H9 (cell line): ENCODE measurements around the gene MRPL52. TPM values are rescaled to one million over a fixed set of nuclear protein-coding genes. Genes with fewer than 3 reads are reported as not detected.

ENCODE experiments used
- DNase-seq: peaks from one replicate; pipeline ENCODE4 v3.0.0-alpha.2; 2017
- H2AFZ ChIP-seq: one replicate; pipeline ENCODE4 v1.6.1; 2013; ENCODE audit warnings: mild to moderate bottlenecking, low read length, control low read depth, moderate library complexity
- H2AK5ac ChIP-seq: 2 replicates; pipeline ENCODE4 v1.6.1; 2013; ENCODE audit warnings: low read length, control low read depth, mixed read lengths; ENCODE audit not compliant: insufficient read length
- H2BK120ac ChIP-seq: one replicate; pipeline ENCODE4 v1.6.1; 2013; ENCODE audit warnings: low read depth, mild to moderate bottlenecking, low read length, control low read depth, inconsistent platforms; ENCODE audit not compliant: poor library complexity, severe bottlenecking
- H2BK12ac ChIP-seq: 2 replicates; pipeline ENCODE4 v1.6.1; 2013; ENCODE audit warnings: low read length, control low read depth, mixed read lengths, low read depth; ENCODE audit not compliant: insufficient read length
- H2BK15ac ChIP-seq: 2 replicates; pipeline ENCODE4 v1.6.1; 2013; ENCODE audit warnings: low read depth, low read length, control low read depth
- H2BK20ac ChIP-seq: one replicate; pipeline ENCODE4 v1.6.1; 2013; ENCODE audit warnings: low read depth, mild to moderate bottlenecking, low read length, control low read depth, inconsistent platforms; ENCODE audit not compliant: poor library complexity, severe bottlenecking
- H2BK5ac ChIP-seq: 2 replicates; pipeline ENCODE4 v1.6.1; 2013; ENCODE audit warnings: low read length, control low read depth, mixed read lengths; ENCODE audit not compliant: insufficient read length
- H3K14ac ChIP-seq: 2 replicates; pipeline ENCODE4 v1.6.1; 2013; ENCODE audit warnings: low read length, control low read depth; ENCODE audit not compliant: insufficient read depth
- H3K18ac ChIP-seq: 2 replicates; pipeline ENCODE4 v1.6.1; 2013; ENCODE audit warnings: low read depth, mild to moderate bottlenecking, mixed read lengths, low read length, control low read depth; ENCODE audit not compliant: insufficient read length
- H3K23ac ChIP-seq: 2 replicates; pipeline ENCODE4 v1.6.1; 2013; ENCODE audit warnings: low read length, control low read depth, mixed read lengths, low read depth; ENCODE audit not compliant: insufficient read length
- H3K23me2 ChIP-seq: 2 replicates; pipeline ENCODE4 v1.6.1; 2013; ENCODE audit warnings: low read depth, mild to moderate bottlenecking, mixed read lengths, low read length, control low read depth; ENCODE audit not compliant: insufficient read length, poor library complexity, severe bottlenecking
- H3K27ac ChIP-seq: 2 replicates; pipeline ENCODE4 v1.5.1; 2013; ENCODE audit warnings: low read length, control low read depth, mixed read lengths, low read depth; ENCODE audit not compliant: insufficient read length
- H3K27me3 ChIP-seq: 2 replicates; pipeline ENCODE4 v1.6.1; 2013; ENCODE audit warnings: low read length, control low read depth, inconsistent platforms; ENCODE audit not compliant: insufficient read depth
- H3K4ac ChIP-seq: 2 replicates; pipeline ENCODE4 v1.6.1; 2013; ENCODE audit warnings: low read depth, mild to moderate bottlenecking, control low read depth, inconsistent platforms, low read length, moderate library complexity
- H3K4me1 ChIP-seq: 2 replicates; pipeline ENCODE4 v1.6.1; 2013; ENCODE audit warnings: low read length, control low read depth, inconsistent platforms; ENCODE audit not compliant: insufficient read depth
- H3K4me2 ChIP-seq: 2 replicates; pipeline ENCODE4 v1.6.1; 2013; ENCODE audit warnings: low read length, control low read depth, mixed read lengths; ENCODE audit not compliant: insufficient read length, insufficient read depth
- H3K56ac ChIP-seq: 2 replicates; pipeline ENCODE4 v1.6.1; 2013; ENCODE audit warnings: low read depth, mild to moderate bottlenecking, mixed read lengths, low read length, control low read depth; ENCODE audit not compliant: insufficient read length
- H3K79me1 ChIP-seq: 2 replicates; pipeline ENCODE4 v1.6.1; 2013; ENCODE audit warnings: low read depth, mild to moderate bottlenecking, moderate library complexity, low read length, control low read depth, inconsistent platforms; ENCODE audit not compliant: insufficient read depth, poor library complexity, severe bottlenecking
- H3K79me2 ChIP-seq: 2 replicates; pipeline ENCODE4 v1.6.1; 2013; ENCODE audit warnings: low read length, control low read depth, inconsistent platforms; ENCODE audit not compliant: insufficient read depth
- H3K9ac ChIP-seq: 2 replicates; pipeline ENCODE4 v1.6.1; 2013; ENCODE audit warnings: low read length, control low read depth, mixed read lengths; ENCODE audit not compliant: insufficient read length; ENCODE audit errors: extremely low read depth
- H3K9me3 ChIP-seq: one replicate; pipeline ENCODE4 v1.6.1; 2013; ENCODE audit warnings: low read depth, low read length, inconsistent platforms; ENCODE audit not compliant: control insufficient read depth
- H3T11ph ChIP-seq: one replicate; pipeline ENCODE4 v1.6.1; 2013; ENCODE audit warnings: mild to moderate bottlenecking, low read length, control low read depth, inconsistent platforms
- H4K20me1 ChIP-seq: one replicate; pipeline ENCODE4 v1.6.1; 2013; ENCODE audit not compliant: control insufficient read depth, insufficient read length, insufficient read depth
- H4K5ac ChIP-seq: 2 replicates; pipeline ENCODE4 v1.6.1; 2013; ENCODE audit warnings: low read depth, mild to moderate bottlenecking, mixed read lengths, low read length, control low read depth; ENCODE audit not compliant: insufficient read length
- H4K8ac ChIP-seq: replicated peaks from 2 replicates; pipeline ENCODE4 v1.6.1; 2013; ENCODE audit warnings: low read length, control low read depth, mixed read lengths, low read depth; ENCODE audit not compliant: insufficient read length
- H4K91ac ChIP-seq: 2 replicates; pipeline ENCODE4 v1.6.1; 2013; ENCODE audit warnings: low read depth, mild to moderate bottlenecking, moderate library complexity, mixed read lengths, low read length, control low read depth; ENCODE audit not compliant: insufficient read length
- H3K27ac Mint-ChIP-seq, 3 experiments: 2 replicates in 2 of 3; 3 replicates in 1 of 3; pipeline ENCODE4 v1.8.0; 2020 to 2021; ENCODE audit warnings: mixed read lengths in 3 of 3, mild to moderate bottlenecking in 1 of 3, moderate library complexity in 1 of 3
- H3K27me3 Mint-ChIP-seq: 2 replicates; pipeline ENCODE4 v1.8.0; 2021; ENCODE audit warnings: low read depth, mild to moderate bottlenecking, moderate library complexity, mixed read lengths
- H3K36me3 Mint-ChIP-seq, 3 experiments: 2 replicates in 2 of 3; 3 replicates in 1 of 3; pipeline ENCODE4 v1.8.0; 2020 to 2021; ENCODE audit warnings: low read depth in 3 of 3, mixed read lengths in 3 of 3; ENCODE audit not compliant: insufficient read depth in 1 of 3
- H3K4me1 Mint-ChIP-seq, 2 experiments: 2 replicates each; pipeline ENCODE4 v1.8.0; 2020; ENCODE audit warnings: mixed read lengths in 2 of 2
- H3K4me3 Mint-ChIP-seq, 2 experiments: 2 replicates in 1 of 2; 3 replicates in 1 of 2; pipeline ENCODE4 v1.8.0; 2020 to 2021; ENCODE audit warnings: mild to moderate bottlenecking in 2 of 2, mixed read lengths in 2 of 2, moderate library complexity in 1 of 2
- H3K9me3 Mint-ChIP-seq, 2 experiments: 2 replicates in 1 of 2; 3 replicates in 1 of 2; pipeline ENCODE4 v1.8.0; 2020; ENCODE audit warnings: mild to moderate bottlenecking in 2 of 2, mixed read lengths in 2 of 2, moderate library complexity in 1 of 2
- WGBS: extraction: QIAGEN DNeasy Blood & Tissue Kit; methylation state at CpG from one replicate; pipeline ENCODE4 v1.1.7; 2013; ENCODE audit warnings: missing lambda C conversion rate, low lambda C conversion rate, mixed read lengths; ENCODE audit not compliant: insufficient read length; ENCODE audit errors: extremely low coverage; 5-methylcytosine and 5-hydroxymethylcytosine counted together
- total RNA-seq: library from RNA; stranded (reverse); gene quantifications from 2 replicates; pipeline ENCODE4 v1.2.1, GENCODE V29; 2021
- TF ChIP-seq, protein P1 (sequence below): fragments of 200-600 bp; sonication (generic); conservative IDR thresholded peaks from 3 replicates; pipeline ENCODE4 v1.8.0; 2021; ENCODE audit warnings: antibody characterized with exemption, mild to moderate bottlenecking

MRPL52 gene
- total RNA-seq, 1 experiment from 2014 or later, result 190 TPM

DNA sequence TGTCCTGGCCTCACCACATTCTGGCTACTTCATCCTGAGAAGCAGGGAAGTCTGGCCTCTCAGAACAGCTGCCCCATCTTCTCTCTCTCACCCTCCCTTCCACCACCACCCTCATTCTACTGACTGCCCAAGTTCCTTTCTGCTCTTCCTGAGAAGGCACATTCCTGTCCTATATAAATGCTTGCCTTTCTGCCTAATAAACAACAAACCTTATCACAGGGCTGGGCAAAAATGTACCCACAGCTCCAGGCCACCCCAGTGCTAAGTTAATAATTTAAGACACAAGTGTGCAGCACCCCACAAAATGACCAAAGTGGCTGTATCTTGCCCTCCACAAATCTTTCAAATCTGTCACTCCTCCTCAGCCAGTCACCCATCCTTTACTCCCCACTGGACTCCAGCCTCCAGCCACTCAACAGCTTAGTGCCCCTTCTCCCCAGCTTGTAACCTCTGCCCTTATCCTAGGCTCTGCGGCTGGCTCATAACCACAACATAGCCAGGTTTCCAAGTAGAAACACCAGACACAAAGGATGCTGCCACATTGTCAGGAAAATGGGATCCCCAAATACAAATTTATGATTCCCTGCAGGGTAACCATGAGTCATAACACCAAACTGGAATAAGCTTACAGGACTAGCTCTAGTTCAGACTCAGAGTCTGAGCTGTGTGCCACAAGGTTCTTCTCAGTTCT is 48.2 kb upstream of the MRPL52 start:
- Histone ChIP-seq H2AFZ (no peak overlapping the region), H2BK12ac (no peak overlapping the region), H3K4me1 (no peaks in the 10 kb centered on the region), H3K18ac (no peak overlapping the region), H2AK5ac (no peak overlapping the region), H3K4me2 (no peak overlapping the region), H2BK5ac (no peak overlapping the region), H4K20me1 (no peaks in the 10 kb centered on the region), H3K14ac (no peak overlapping the region), H4K8ac (no peak overlapping the region), H3K9me3 (no peaks in the 10 kb centered on the region), H2BK15ac (no peak overlapping the region), H3K27me3 (no peaks in the 10 kb centered on the region), H3K4ac (no peak overlapping the region), H4K5ac (no peak overlapping the region), H3K56ac (no peak overlapping the region), H3K79me2 (no peaks in the 10 kb centered on the region), H3K9ac (no peak overlapping the region), H3K27ac (no peak overlapping the region), H3K79me1 (no peaks in the 10 kb centered on the region), H2BK120ac (no peak overlapping the region), H3T11ph (no peak overlapping the region), H2BK20ac (no peak overlapping the region), H4K91ac (no peak overlapping the region), H3K23ac (no peak overlapping the region), H3K23me2 (no peaks in the 10 kb centered on the region)
- Mint-ChIP-seq H3K27me3 (no peaks in the 10 kb centered on the region), H3K36me3 (no peaks in the 10 kb centered on the region; a peak in 1 of 7 replicates), H3K27ac (peak overlapping the region; percentile 9 to 19 (median 18); a peak in 2 of 7 replicates), H3K4me3 (no peak overlapping the region), H3K4me1 (peaks cover 8 to 11% of the 10 kb centered on the region in 2 experiments), H3K9me3 (no peaks in the 10 kb centered on the region)
- no CpG with 5 or more reads among the region's 1 CpG for WGBS
- DNase-seq, result no peak
- TF ChIP-seq, protein P1, sequence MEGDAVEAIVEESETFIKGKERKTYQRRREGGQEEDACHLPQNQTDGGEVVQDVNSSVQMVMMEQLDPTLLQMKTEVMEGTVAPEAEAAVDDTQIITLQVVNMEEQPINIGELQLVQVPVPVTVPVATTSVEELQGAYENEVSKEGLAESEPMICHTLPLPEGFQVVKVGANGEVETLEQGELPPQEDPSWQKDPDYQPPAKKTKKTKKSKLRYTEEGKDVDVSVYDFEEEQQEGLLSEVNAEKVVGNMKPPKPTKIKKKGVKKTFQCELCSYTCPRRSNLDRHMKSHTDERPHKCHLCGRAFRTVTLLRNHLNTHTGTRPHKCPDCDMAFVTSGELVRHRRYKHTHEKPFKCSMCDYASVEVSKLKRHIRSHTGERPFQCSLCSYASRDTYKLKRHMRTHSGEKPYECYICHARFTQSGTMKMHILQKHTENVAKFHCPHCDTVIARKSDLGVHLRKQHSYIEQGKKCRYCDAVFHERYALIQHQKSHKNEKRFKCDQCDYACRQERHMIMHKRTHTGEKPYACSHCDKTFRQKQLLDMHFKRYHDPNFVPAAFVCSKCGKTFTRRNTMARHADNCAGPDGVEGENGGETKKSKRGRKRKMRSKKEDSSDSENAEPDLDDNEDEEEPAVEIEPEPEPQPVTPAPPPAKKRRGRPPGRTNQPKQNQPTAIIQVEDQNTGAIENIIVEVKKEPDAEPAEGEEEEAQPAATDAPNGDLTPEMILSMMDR, result no peak
